ENCODE results near the gene CELF4.

The CELF4 gene

DNA sequence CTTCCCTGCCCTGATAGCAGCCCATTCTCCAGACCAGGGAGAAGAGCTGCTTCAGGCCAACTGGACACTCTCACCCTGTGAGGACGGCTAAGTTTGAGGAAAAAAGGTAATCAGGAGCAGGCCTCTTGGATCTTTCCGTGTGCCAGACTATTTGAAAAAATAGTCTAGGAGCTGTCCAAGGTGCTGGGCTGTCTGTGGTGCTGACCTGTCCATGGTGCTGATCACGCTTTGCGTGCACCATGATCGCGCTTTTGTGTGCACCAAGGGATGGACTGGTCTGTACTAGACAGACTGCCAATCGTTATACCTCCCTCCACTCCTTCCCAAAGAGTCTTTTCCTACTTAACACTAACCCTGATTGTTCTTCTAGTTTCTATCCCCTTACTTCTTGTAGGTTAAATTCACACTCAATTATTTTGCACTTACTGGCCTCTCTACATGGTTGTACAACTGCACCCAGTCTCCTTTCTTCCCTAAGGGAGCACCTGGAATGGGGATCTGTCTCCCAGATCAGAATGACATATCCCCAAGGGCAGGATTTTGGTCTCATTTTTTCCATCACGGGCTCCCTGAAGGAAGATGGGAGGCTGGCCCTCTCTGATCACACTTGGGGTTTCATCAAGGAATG is 295.4 kb downstream of the CELF4 start:
- no peak for TF ChIP-seq CTCF (conservative IDR thresholded peaks at IDR 0.05)
- no peak overlapping the region for H3K27ac ChIP-seq

DNA sequence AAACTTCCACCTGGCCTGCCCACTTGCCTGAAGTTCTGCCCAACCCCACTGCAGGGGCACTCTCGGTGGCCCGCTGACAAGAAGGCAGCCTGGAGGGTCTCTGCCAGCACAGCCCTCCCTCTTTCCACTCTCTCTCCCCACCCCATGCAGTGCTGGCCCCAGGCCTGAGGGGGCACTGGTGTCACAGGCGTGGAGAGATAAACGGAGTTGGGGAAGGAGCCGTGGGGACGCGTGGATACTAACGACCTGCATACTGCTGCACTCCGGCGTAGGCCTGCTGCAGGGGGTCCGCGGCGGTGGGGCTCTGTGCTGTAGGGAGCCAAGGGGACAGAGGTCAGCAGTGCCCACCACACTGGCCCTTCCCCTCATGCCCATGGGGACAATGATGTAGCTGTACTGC is 299.3 kb downstream of the CELF4 start:
- H3K27ac ChIP-seq = no peak overlapping the region
- 0 out of 2 replicates have a peak, but pooled peaks have one; percentile 17 for TF ChIP-seq CTCF (conservative IDR thresholded peaks at IDR 0.05)

- 0 out of 2 replicates have a peak overlapping the region, but pooled peaks have one; percentile 8 for H3K27ac ChIP-seq
- TF ChIP-seq CTCF (conservative IDR thresholded peaks at IDR 0.05) = no peak
Measured at GRCh38 chr18:37265382-37265781, 300.2 kb downstream of the CELF4 start.

- no peak for TF ChIP-seq CTCF (conservative IDR thresholded peaks at IDR 0.05)
- no peak overlapping the region for H3K27ac ChIP-seq
Measured at GRCh38 chr18:37264956-37265355, 300.6 kb downstream of the CELF4 start.

DNA sequence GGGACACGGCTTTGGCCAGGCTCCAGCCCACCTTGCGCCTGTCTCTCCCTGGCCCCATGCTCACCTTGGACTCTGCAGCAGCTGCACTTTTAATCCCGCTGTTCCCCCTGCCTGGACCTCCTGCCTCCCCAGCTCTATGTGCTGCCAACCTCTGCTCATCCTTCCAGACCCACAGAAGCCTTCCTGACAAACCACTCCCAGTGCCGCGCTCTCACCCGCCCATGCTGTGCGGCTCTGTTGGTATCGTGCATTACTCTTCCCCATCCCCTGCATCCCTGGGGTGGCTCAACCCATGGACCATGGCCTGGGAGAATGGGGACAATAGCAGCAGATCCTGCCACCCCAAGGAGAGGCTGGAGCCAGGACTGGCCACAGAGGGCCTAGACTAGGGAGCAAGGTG is 303.6 kb downstream of the CELF4 start:
- no peak for TF ChIP-seq CTCF (conservative IDR thresholded peaks at IDR 0.05)
- no peak overlapping the region for H3K27ac ChIP-seq

DNA sequence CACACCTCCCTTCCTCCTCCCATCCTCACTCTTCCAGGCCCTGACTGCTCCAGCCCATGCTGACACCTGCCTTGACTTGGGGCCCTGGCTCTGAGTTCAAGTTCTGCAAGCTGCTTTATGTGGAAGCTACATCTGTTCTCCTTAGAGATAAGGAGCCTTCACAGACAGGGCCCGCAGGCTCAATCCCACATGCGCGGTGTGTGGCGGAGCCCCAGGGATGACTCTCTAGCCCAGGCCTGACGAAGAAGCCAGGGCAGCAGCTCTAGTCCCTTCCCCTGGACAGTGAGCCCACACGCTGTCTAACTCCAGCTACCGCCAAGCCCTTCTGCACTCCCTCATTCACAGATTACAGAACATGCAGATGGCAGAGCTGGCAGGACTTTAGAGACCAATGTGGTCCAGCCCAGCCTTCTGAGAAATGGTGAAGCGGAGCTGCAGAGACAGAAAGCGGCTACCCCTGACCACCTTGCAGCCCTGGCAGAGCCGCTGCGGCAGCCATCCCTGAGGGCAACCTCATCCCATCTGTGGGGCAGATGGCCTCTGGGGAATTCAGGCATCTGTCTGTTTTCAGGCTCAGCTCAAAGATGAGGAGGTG is 304.3 kb downstream of the CELF4 start:
- no peak overlapping the region for H3K27ac ChIP-seq
- TF ChIP-seq CTCF (conservative IDR thresholded peaks at IDR 0.05) = no peak

DNA sequence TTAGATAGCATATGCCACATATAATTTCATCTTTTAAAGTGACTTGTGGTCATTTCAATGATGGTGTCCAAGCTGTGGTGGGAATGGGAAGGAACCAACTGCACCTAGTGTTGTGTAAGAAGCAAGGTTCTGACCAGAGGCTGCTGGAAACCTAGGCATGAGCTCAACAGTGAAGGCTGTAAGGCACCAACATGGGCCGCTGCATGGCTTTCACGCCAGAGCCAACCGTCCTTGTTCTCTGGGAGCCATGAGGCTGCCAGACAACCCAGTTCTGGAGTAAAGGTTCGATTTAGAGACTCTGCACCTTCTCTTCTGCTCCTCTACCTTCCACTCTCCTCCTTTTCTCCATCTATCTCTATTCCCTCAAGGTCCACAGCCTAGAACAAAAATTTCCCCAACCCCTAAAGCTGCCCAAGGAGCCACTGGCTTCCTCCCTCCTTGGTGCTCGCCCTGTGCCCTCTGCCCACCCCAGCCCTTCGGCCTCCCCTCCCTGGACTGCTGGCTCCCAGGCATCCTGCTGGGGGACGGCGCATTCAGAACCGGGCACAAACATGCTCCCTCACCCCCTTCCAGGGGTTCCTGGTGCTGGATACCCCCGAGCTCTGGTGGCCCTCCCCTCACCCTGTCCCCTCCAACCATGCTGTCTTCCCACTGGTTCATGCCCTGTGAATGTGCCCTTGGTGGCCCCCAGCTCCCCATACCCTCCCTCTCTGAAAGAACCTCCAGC is 305.1 kb downstream of the CELF4 start:
- no peak overlapping the region for H3K27ac ChIP-seq
- no peak for TF ChIP-seq CTCF (conservative IDR thresholded peaks at IDR 0.05)
